Measurements from ENCODE around the gene PAK5.

Gene PAK5

DNA sequence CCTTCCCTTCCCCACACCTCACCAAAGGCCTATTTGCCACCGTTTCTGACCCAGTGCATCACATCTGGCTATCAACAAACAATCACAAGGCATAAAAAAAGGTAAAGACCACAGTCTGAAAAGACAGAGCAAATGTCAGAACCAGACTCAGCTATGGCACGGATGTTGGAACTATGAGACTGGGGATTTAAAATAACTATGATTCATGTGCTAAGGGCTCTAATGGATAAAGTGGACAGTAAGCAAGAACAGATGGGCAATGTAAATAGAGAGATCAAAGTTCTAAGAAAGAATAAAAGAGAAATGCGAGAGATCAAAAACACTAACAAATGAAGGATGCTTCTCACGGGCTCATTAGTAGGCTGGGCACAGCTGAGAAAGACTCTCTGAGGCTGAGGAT is 225.0 kb downstream of the PAK5 start:
- DNase-seq = no peak

DNA sequence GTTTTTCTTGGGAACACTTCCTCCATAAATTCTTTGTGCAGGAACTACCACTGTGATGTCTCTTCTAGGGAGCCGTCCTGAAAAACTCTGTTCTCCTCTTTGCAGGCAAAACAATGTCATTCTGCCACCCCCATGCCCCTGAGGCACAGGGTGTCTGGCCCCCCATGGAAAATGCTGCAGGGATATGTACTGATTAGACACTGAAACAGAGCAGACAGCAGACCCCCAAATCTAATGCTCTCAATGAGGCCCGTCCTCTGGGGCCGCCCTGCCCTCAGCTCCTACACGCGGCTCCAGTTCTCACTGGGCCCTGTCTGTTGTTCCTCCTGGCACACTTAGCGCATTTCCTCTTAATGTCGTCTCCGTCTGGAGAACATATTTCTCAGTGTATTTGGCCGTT is 227.0 kb downstream of the PAK5 start:
- no peak for DNase-seq

DNA sequence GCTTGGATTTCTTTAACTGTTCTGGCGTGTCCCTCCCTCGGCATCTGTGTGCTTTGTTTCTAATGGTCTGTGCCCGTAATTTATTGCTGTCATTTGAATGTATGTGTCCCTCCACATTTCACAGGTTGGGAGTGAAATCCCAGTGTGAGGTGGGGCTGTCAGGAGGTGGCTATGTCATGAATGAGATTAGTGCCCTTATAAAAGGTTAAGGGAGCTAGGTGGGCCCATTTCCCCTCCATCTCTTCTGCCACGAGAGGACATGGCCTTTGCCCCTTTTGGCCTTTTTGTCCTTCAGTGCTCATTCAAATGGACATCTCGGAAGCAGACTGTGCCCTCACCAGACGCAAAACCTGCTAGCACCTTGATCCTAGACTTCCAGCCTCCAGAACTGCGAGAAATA is 228.2 kb downstream of the PAK5 start:
- no peak for DNase-seq

DNA sequence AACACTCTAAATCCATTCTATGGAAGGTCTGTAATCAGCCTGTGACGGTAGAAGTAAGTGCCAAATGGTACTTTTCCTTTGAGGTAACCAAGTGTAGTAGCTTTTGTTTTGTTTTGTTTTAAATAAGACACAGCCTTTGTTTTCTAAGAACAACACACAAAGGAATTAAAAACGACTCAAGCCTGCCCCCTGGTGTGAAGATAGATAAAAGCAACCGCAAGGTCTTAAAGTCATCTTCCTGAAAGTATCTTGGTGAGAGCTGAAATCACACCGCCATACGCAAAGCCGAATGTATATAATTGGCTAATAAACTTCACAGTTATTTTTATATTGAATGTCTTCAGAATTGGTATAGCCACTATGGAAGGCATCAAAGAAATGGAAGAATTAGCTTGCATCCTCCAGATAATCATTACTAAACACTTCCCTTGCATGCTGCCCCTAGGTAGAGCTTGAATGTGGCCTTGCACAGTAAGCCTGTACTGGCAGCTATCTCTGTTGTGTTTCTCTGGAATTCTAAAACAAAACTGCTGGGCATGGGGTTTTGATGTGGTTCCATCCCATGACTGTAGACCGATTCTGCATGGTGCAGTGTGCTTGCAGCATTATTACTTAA is 228.9 kb downstream of the PAK5 start:
- peak; percentile 68 for DNase-seq

DNA sequence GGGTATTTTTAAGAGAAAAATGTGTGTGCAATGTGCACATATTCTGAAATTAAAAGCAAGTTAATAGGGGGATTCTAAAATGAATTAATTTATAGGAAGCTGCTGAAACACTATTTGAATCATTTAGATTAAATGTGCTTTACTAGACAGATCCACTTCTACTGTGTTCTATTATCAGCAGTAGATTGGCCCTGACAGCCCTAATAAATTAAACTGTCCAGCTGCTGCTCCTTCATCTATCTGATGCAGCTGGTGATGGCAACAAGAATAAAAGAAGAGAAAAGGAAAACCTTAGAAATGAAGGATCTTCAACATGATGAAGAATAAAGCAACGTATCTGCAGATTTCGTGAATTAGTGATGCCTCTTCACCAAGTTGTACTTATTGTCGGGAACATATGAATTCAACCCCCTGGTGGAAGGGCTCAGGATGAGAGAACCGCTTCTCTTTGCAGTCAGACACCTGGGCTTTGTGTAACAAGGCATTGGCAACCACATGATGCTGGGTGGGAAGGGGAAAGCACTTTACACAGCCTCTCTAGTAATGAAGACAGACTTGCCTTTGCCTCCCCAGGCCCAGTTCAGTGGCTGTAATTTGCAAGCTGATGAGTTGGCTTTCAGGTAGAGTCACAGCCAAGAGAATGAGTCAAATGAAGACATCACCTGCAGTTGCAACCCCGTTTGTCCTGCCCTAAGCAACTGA is 230.1 kb downstream of the PAK5 start:
- no peak for DNase-seq

DNA sequence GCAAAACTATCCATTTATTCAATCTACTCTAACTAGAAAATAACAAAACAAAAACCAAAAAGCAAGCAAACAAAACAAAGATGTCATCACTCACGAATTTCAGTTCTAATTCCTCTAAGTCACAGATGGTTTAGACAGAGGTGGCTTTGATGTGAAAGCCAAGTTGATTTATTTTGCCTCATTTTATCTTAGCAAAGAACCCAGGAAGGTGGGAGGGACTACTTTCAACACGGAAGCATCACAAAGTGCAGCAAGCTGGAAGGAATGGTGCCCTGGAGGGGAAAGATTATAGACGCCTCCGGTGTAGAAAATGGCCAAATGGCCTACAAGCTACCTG is 236.1 kb downstream of the PAK5 start:
- no peak for DNase-seq

DNA sequence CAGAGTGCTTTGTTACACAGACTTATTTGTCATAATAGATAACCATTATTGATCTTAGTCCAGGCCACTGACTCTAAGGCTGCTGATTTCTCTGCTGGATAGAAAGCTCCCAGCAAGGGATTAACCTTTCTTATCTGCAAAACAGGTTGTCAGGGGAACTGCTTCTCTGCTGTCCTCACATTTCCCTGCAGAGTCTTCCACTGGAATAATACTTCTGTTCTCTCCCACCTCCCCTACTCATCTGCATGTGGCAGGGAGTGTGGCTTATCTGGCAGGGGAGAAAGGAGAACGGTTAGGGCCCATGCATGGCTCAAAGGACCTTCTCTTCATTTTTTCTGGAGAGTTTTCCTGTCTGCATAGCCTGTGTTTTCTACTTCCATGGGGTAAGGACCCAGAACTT is 238.3 kb downstream of the PAK5 start:
- DNase-seq = no peak

DNA sequence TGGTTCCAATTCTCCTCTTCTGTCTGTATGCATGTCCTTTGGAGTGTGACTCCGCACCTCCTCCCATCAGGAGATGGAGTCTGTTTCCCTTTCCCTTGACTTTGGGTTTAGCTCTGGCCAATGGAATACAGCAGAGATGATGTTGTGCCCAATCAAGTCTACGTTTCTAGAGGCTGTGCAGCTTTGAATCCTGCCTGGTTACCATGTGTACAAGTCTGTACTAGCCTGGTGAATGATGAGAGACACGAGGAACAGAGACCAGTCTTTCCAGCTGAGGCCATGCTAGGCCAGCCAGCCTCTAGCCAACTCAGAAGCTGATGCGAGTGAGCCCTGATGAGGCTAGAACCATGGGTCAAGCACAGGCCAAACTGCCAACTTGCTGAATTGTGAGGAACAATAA is 241.3 kb downstream of the PAK5 start:
- DNase-seq = no peak

DNA sequence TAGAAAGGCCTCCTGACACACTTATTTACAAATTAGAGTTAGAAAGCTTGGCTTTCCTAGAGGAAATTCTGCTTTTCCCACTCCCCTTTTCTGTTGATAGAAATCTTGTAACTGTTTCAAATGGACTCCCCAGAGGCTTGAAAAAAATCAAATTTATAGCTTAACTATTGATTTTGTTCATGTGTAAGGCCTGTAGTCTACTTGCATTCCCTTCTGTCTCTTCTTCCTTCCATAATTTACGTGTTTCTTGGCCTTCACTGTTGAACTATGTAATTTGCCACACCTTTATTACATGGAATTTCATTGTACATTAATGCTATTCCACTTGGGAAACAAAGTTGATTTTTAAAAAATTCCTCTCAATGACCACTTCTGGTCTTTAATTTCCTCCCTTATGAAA is 243.1 kb downstream of the PAK5 start:
- DNase-seq = no peak

DNA sequence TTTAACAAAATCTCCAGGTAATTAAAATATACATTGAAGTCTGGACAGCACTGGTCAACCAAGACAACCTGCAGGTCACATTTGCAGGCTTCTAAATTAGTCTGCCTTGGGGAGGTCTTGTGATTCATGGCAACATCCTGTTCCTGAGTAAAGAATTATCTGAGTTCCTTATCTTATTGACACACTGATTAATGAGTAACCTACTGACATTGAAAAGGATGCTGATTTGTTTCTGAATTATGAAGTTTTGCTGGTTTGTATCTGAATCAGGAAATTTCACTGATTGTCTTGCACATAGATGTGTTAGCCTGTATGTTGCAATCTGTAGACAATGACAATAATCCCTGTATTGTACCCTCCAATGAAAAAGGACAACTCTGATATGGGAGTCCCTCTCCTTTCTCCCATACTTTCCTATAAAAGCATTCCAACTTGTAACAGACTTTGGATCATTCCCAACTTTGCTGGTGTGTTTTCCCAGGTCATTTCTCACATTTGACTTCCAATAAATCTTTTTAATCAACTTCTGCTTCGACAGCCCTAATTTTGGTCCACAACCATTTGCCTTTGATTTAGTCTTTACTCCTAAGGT is 244.5 kb downstream of the PAK5 start:
- peak; percentile 41 for DNase-seq

DNA sequence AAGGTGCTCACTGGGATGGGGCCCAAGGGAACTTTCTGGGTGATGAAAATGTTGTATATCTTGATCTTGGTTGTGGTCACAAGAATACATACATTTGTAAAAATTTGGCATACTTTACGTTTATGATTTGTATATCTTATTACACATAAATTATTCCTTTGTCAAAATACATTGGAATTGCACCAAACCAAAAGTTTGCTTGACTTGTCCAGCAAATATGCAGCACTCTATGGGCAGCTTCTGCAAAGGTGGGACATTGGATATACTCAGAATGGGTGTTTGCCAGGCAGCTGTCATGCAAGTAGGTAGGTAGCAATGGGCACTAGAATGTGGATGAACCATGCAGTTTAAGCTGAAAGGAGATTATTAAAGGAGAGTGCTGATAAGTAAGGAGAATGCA is 246.5 kb downstream of the PAK5 start:
- no peak for DNase-seq

DNA sequence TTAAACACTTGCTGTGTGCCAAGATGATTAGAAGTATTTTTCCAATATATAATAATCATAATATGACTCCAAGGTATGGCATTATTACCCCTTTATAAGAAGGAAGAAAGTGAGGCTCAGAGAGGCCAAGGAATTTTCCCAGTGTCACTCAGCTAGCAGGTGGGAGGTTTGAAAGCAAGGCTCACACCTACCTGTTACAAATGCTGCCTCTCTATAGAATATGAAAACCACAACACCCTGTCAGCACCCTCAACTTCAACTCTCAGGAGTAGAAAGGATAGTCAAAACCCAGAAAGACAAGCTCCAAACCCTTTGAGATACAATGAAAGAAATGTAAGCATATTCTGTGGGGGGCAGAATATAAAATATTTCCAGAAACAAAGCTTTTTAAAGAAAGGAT is 247.8 kb downstream of the PAK5 start:
- DNase-seq = no peak

DNA sequence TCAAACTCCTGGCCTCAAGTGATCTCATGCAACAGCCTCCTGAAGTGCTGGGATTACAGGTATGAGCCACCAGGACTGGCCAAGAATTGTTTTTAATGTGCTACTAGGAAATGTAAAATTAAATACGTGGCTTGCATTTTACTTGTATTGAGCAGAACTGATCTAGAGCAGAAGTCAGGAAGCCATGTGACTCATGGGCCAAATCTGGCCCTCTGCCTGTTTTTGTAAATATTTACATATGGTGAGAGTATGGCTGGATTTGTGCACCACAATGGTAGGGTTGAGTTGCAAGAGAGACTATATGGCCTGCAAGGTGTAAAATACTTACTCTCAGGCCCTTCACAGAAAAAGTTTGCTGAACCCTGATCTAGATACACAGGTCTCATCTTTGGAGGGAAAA is 248.7 kb downstream of the PAK5 start:
- DNase-seq = no peak

DNA sequence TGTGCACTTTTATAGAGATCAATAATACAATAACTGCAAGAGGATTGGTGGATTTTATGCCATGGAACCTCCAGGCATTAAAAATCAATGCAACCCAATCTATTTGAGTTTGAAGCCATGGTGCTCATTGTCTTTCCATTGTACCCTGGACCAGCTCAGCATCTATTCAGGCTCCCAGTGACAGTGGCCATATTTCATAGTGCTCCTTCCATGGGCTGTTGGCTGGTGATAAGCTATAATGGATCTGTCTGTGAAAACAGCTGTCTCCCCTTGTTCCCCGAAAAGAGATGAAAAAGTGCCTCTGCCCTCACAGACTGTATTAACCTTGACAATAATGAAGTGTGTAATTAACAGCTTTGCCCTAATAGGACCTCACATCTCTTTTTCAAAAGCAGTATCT is 250.2 kb downstream of the PAK5 start:
- DNase-seq = no peak

DNA sequence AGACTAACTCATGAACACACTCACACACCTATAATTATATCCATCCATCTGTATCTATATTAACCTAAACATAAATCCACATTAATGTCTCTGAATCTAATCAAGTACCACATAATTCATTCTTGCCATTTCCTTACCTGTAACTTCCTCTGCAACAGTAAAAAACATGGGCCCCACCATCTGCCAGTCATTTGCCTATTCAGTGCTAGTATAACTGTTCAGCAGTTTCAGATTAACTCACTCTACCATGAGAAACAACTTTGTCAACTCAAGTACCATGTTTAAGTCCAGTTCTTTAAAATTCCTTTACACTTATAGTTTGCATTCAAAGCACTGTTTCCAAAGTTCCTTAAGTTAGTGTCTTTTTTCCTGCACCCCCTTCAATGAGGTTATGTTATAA is 255.7 kb downstream of the PAK5 start:
- no peak for DNase-seq

DNA sequence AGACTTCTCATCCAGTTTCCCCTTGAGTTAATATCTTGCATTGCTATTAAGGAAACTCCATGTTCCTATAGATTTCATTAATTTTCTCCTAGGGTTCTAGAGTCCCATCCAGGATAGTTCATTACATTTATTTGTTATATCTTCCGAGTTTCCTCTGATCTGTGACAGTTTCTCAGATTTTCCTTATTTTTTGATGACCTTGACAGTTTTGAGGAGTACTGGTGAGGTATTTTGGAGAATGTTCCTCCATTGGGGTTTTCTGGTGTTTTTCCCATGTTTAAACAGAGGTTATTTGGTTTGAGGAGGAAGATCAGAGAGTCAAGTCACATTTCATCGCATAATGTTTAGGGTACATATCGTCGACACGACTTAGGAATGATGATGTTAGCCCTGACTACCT is 256.7 kb downstream of the PAK5 start:
- DNase-seq = no peak

DNA sequence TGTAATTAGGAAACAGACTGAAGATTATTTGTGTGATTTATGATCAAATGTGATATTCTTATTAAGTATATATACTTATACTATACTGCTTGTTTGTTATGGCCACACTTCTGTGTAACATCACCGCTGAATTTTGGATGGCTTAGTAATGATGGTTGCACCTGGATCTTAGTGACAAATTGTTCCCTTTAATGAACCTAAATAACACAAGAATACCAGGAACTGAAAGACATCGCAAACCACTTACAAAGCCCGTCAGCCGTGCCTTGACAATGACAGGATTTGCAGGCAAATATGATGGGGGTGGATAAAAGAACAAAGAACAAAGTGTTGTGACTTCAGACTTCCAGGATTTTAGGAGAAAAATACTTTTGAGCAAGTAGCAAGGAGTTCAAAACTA is 257.4 kb downstream of the PAK5 start:
- no peak for DNase-seq

DNA sequence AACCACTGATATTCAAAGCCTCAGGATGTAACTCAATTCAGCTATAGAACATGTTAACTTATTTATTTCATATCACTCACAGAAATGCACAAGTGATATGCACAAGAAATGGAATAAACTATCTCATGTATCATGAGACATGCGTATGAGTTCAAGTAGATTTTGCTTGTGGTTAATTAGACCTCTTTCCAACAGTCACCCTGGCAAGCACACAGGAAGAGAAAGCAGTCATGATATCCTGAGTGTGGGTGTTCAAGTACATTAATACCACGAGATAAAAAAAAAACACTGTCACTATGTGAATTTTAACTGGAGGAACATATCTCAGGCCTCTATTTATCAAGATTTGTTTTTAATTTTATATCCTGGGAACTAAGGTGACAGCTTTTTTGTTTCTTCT is 260.3 kb downstream of the PAK5 start:
- no peak for DNase-seq

DNA sequence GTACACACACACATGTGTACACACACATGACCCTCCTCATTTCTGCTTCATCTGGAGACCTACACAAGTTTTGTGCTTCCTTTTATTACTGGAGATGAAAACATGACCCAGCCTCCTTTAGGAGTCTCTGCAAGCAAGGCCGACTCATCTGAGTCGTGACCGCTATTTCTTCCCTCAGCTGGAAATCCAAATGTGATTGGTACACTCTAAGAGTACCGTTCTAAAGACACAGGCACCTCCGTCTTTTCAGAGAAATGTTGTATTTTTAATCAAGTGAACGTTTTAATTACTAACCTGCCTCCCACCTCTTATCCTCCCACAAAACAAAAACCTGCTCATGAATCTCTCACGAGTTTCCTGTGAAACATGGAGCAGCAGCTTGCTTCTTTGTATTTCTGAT is 261.5 kb downstream of the PAK5 start:
- DNase-seq = no peak

DNA sequence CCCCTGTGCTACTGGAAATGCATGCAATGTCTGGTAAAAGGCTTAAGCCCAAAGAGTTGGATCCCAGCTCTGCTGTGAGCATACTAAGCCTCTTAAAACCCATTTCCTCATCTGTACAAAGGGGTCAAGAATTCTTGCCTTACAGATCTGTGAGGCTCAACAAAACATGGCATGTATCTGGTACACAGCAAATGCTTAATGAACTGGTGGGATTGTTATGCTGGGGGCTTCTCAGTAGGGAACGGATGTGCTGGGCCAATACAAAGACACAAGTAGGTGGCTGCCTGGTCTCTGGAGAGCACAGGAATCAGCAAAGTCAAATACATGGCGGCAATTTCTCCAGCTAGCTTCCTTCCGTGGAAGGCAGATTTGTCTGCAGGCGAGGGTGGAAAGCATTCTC is 262.2 kb downstream of the PAK5 start:
- DNase-seq = no peak

DNA sequence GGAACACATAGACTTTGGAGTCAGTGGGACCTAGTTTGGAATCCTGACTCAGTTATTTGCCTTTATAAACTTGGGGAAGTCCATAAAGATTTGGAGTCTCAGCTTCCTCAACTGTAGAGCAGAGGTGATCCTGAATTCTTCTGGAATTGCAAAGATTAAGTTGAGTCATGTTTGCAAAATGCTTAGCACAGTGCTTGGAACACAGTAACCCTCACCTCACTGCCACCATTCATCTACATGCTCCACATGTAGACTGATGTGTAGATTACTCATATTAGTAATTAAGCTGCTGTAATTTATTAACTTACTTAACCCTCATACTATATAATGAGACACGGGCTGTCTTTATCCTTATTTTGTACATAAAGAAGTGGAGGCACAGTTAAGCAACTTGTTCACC is 263.0 kb downstream of the PAK5 start:
- no peak for DNase-seq

DNA sequence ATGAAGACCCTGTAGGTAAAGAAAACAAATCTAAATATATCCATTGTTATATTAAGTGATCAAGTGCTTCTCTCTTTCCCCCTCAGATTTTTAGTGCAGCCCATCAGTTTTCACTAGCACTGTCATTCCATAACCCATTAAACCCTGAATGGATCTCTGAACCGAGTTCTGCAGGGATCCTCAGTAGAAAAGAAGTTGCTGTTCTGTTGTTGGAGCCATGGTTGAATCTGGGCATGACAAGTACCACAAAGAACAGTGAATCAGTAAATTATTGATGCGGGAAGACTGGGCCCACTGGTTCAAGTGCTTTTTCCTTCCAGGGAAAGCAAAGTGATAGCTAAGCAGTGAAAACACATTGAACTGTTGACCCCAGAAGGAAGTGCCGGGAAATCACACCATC is 264.1 kb downstream of the PAK5 start:
- DNase-seq = no peak

DNA sequence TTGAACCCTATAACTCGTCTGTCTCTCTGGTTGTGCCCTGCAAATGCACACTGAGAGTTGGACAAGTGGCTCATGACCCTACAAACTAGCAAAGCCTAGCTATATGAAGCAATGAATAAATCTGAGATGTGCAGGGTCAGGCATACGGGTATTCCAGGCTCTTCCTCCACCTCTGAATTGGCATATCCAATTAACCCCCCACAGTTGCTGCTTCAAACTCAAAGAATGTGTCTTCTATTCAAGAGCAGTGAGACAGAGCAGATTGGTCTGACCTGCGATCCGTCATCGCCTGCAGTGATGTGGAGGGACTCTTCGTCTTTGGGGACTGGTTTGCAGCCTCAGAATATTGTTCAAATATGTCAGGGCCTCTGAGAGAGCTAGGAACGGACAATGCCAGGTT is 264.7 kb downstream of the PAK5 start:
- DNase-seq = no peak

DNA sequence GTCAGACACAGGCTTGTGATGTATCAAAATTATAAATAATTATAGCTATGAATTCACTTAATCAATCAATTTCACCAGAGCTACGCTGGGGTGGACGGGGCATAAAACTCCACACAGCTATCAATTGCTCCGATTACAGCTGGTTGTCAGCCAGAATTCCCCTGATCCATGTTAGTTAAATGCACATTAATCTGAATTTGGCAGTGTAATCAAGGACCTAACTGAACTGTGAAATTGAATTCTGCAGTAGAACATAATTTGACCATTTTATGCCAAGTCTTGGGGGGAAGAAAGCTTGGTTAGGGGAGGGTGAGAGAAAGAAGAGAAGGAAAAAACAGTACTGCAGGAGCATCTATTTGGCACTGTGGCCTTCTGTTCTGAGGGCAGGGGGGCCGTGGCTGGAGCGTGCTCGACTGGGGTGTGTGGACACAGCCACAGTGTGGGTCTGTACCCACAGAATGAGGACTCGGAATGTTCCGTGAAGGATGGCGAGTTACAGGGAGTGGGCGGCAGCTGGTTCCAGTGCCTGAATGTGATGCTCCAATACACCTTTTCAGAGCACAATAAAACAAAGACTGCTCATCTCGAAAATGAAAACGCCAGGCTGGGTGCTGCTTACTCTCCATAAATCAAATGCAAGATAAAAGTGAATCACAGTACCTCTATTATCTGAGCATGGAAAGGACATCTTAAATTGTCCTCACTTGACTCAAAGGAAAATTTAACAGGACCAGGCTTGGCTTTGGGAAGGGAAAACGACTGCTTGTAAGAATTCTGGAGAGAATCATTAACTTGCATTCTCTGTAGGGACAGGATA is 265.3 kb downstream of the PAK5 start:
- DNase-seq = peak; percentile 24

All from kidney glomerular epithelial cell (primary cell).